GM12873 (cell line): Measurements from ENCODE around the gene RASSF8.

ENCODE experiments used
- CTCF ChIP-seq: IDR thresholded peaks from 2 replicates; pipeline ENCODE4 v1.5.1; 2012; ENCODE audit warnings: low read depth, mild to moderate bottlenecking, moderate library complexity, low read length, control low read depth; ENCODE audit not compliant: insufficient read depth; ENCODE audit errors: missing control alignments

The RASSF8 gene

GRCh38 chr12:25993901-25994651 is 35.6 kb downstream of the RASSF8 start:
- no peak for TF ChIP-seq CTCF

- TF ChIP-seq CTCF, result no peak
Observed at GRCh38 chr12:25994901-25995625, 36.6 kb downstream of the RASSF8 start.

- no peak for TF ChIP-seq CTCF
Observed at GRCh38 chr12:25995906-25996305, 37.4 kb downstream of the RASSF8 start.

GRCh38 chr12:25996677-25997076 is 38.2 kb downstream of the RASSF8 start:
- TF ChIP-seq CTCF, result no peak

- TF ChIP-seq CTCF, result no peak
Observed at GRCh38 chr12:25997201-25997963, 38.9 kb downstream of the RASSF8 start.

- TF ChIP-seq CTCF, result no peak
Observed at GRCh38 chr12:26000898-26001297, 42.4 kb downstream of the RASSF8 start.

GRCh38 chr12:26001530-26001929 is 43.0 kb downstream of the RASSF8 start:
- TF ChIP-seq CTCF, result no peak
